ENCODE results near the gene SIKE1.

DNA sequence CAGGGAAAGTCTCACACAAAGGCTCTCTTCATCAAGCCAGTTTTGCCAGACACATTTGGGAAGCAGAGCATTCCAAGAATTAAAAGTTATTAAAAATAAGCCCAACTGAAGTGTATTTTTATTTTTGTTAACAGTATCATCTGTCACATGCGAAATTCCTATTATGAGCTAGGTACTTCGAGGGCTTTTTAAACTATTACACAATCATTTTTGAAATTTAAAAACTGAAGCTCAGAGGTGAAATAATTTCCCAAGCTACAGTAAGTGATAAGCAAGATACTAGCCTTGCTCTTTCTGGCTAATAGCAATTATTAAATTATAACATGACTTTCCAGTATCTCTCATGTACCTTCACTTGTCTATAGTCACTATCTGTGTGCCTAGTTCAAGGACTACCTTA, 51.9 kb downstream of the SIKE1 start:
- TF ChIP-seq, protein P1, sequence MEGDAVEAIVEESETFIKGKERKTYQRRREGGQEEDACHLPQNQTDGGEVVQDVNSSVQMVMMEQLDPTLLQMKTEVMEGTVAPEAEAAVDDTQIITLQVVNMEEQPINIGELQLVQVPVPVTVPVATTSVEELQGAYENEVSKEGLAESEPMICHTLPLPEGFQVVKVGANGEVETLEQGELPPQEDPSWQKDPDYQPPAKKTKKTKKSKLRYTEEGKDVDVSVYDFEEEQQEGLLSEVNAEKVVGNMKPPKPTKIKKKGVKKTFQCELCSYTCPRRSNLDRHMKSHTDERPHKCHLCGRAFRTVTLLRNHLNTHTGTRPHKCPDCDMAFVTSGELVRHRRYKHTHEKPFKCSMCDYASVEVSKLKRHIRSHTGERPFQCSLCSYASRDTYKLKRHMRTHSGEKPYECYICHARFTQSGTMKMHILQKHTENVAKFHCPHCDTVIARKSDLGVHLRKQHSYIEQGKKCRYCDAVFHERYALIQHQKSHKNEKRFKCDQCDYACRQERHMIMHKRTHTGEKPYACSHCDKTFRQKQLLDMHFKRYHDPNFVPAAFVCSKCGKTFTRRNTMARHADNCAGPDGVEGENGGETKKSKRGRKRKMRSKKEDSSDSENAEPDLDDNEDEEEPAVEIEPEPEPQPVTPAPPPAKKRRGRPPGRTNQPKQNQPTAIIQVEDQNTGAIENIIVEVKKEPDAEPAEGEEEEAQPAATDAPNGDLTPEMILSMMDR (IDR thresholded peaks at IDR 0.05): no peak
- no peak for TF ChIP-seq ZFX (IDR thresholded peaks at IDR 0.05; ENCODE audit: borderline replicate concordance)

Data from 22Rv1 (cell line).